Measurements from ENCODE around the gene RBMS3. TPM values are rescaled to one million over a fixed set of nuclear protein-coding genes. Genes with fewer than 3 reads are reported as not detected.

The RBMS3 gene
- total and polyA plus RNA-seq, 2 donors (not counting 1 experiment from before 2014, with no cell fraction given): 26.9 to 68.4 TPM

- Histone ChIP-seq H3K4me2 (ENCODE audit: extremely low read depth, insufficient read depth, low read length) (no peak overlapping the region), H4K20me1 (ENCODE audit: control insufficient read depth, extremely low read depth, insufficient read depth, low read length) (no peaks in the 10 kb centered on the region), H3K4me3 (replicated peaks in 1 of 4; ENCODE audit: control extremely low read depth in 1 of 4, insufficient read depth in 1 of 4, low read depth in 3 of 4, low read length in 4 of 4) (no peak overlapping the region), H3K79me2 (ENCODE audit: control insufficient read depth, insufficient read depth, low read length) (no peaks in the 10 kb centered on the region), H3K9ac (ENCODE audit: insufficient read depth, low read length) (no peak overlapping the region), H3K4me1 (ENCODE audit: control insufficient read depth, extremely low read depth, insufficient read depth, low read length) (no peaks in the 10 kb centered on the region), H3K9me3 (ENCODE audit: control insufficient read depth, insufficient read depth, low read depth, low read length) (no peaks in the 10 kb centered on the region), H3K27ac (ENCODE audit: insufficient read depth, low read length) (no peak overlapping the region), H2AFZ (ENCODE audit: low read length) (no peak overlapping the region), H3K36me3 (ENCODE audit: control insufficient read depth, insufficient read depth, low read length) (no peaks in the 10 kb centered on the region), H3K27me3 (ENCODE audit: control insufficient read depth, insufficient read depth, low read length) (no peaks in the 10 kb centered on the region)
- no peak for TF ChIP-seq EZH2 (IDR thresholded peaks at IDR 0.05; ENCODE audit: low read length, missing control alignments)
- TF ChIP-seq, protein P1, sequence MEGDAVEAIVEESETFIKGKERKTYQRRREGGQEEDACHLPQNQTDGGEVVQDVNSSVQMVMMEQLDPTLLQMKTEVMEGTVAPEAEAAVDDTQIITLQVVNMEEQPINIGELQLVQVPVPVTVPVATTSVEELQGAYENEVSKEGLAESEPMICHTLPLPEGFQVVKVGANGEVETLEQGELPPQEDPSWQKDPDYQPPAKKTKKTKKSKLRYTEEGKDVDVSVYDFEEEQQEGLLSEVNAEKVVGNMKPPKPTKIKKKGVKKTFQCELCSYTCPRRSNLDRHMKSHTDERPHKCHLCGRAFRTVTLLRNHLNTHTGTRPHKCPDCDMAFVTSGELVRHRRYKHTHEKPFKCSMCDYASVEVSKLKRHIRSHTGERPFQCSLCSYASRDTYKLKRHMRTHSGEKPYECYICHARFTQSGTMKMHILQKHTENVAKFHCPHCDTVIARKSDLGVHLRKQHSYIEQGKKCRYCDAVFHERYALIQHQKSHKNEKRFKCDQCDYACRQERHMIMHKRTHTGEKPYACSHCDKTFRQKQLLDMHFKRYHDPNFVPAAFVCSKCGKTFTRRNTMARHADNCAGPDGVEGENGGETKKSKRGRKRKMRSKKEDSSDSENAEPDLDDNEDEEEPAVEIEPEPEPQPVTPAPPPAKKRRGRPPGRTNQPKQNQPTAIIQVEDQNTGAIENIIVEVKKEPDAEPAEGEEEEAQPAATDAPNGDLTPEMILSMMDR (conservative IDR thresholded peaks at IDR 0.05 in 1 of 2, IDR thresholded peaks at IDR 0.05 in 1 of 2; ENCODE audit: low read depth in 1 of 2, low read length in 2 of 2): no peak
- DNase-seq (ENCODE audit: low read depth in 2 of 2): peak in 1 of 2 donors; percentile 36
These were observed 437.8 kb downstream of the RBMS3 start for GRCh38 chr3:29718661-29719065.

DNA sequence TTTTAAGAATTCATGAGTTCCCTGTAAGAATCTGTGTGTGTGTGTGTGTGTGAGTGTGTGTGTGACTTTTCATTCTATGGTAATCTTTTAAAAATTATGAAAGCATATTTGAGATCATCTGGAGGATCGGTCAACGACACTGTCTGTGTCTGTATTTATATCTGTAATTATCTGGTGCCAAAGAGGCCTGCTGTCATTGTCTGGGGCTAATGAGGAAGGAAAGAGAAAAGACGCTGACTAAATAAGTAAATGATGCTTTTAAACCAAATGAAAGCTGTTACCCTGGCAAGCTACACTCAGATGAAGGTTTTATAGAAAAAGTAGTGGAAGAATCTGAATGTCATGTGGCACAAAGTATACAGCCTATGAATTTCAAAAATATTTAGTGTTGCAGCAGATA, 439.8 kb downstream of the RBMS3 start:
- no peak overlapping the region for H3K27ac ChIP-seq (ENCODE audit: insufficient read depth, low read length)
- no peak overlapping the region for H3K4me3 ChIP-seq (replicated peaks in 1 of 4; ENCODE audit: control extremely low read depth in 1 of 4, insufficient read depth in 1 of 4, low read depth in 3 of 4, low read length in 4 of 4)
- no peak overlapping the region for H3K9ac ChIP-seq (ENCODE audit: insufficient read depth, low read length)
- H3K27me3 ChIP-seq (ENCODE audit: control insufficient read depth, insufficient read depth, low read length): no peaks in the 10 kb centered on the region
- TF ChIP-seq EZH2 (IDR thresholded peaks at IDR 0.05; ENCODE audit: low read length, missing control alignments): no peak
- TF ChIP-seq, protein P1 (conservative IDR thresholded peaks at IDR 0.05 in 1 of 2, IDR thresholded peaks at IDR 0.05 in 1 of 2; ENCODE audit: low read depth in 1 of 2, low read length in 2 of 2): no peak
- H3K79me2 ChIP-seq (ENCODE audit: control insufficient read depth, insufficient read depth, low read length): no peaks in the 10 kb centered on the region
- H2AFZ ChIP-seq (ENCODE audit: low read length): no peak overlapping the region
- no peak overlapping the region for H3K4me2 ChIP-seq (ENCODE audit: extremely low read depth, insufficient read depth, low read length)
- no peaks in the 10 kb centered on the region for H3K9me3 ChIP-seq (ENCODE audit: control insufficient read depth, insufficient read depth, low read depth, low read length)
- H4K20me1 ChIP-seq (ENCODE audit: control insufficient read depth, extremely low read depth, insufficient read depth, low read length): no peaks in the 10 kb centered on the region
- no peaks in the 10 kb centered on the region for H3K4me1 ChIP-seq (ENCODE audit: control insufficient read depth, extremely low read depth, insufficient read depth, low read length)
- H3K36me3 ChIP-seq (ENCODE audit: control insufficient read depth, insufficient read depth, low read length): no peaks in the 10 kb centered on the region
- no peak for DNase-seq (ENCODE audit: low read depth in 2 of 2)

GRCh38 chr3:29721789-29722188, 440.9 kb downstream of the RBMS3 start:
- no peak overlapping the region for H3K4me3 ChIP-seq (replicated peaks in 1 of 4; ENCODE audit: control extremely low read depth in 1 of 4, insufficient read depth in 1 of 4, low read depth in 3 of 4, low read length in 4 of 4)
- H3K27ac ChIP-seq (ENCODE audit: insufficient read depth, low read length): no peak overlapping the region
- no peaks in the 10 kb centered on the region for H3K79me2 ChIP-seq (ENCODE audit: control insufficient read depth, insufficient read depth, low read length)
- TF ChIP-seq, protein P1 (conservative IDR thresholded peaks at IDR 0.05 in 1 of 2, IDR thresholded peaks at IDR 0.05 in 1 of 2; ENCODE audit: low read depth in 1 of 2, low read length in 2 of 2): no peak
- TF ChIP-seq EZH2 (IDR thresholded peaks at IDR 0.05; ENCODE audit: low read length, missing control alignments): no peak
- DNase-seq (ENCODE audit: low read depth in 2 of 2): peak in 1 of 2 donors; percentile 10
- no peaks in the 10 kb centered on the region for H3K4me1 ChIP-seq (ENCODE audit: control insufficient read depth, extremely low read depth, insufficient read depth, low read length)
- no peaks in the 10 kb centered on the region for H3K9me3 ChIP-seq (ENCODE audit: control insufficient read depth, insufficient read depth, low read depth, low read length)
- H3K4me2 ChIP-seq (ENCODE audit: extremely low read depth, insufficient read depth, low read length): no peak overlapping the region
- no peaks in the 10 kb centered on the region for H3K36me3 ChIP-seq (ENCODE audit: control insufficient read depth, insufficient read depth, low read length)
- H3K27me3 ChIP-seq (ENCODE audit: control insufficient read depth, insufficient read depth, low read length): no peaks in the 10 kb centered on the region
- H4K20me1 ChIP-seq (ENCODE audit: control insufficient read depth, extremely low read depth, insufficient read depth, low read length): no peaks in the 10 kb centered on the region
- no peak overlapping the region for H2AFZ ChIP-seq (ENCODE audit: low read length)
- no peak overlapping the region for H3K9ac ChIP-seq (ENCODE audit: insufficient read depth, low read length)
